ENCODE measurements around the gene EMC10. TPM values are rescaled to one million over a fixed set of nuclear protein-coding genes. Genes with fewer than 3 reads are reported as not detected.
"Not testable (repeated sequence)": the region's sequence is repeated elsewhere in the genome, so short reads cannot be mapped to it uniquely, and the experiment has no call there.

EMC10 gene
- total RNA-seq, 1 experiment from 2014 or later = 66.7 TPM

GRCh38 chr19:50520822-50521465, 44.6 kb downstream of the EMC10 start:
- DNase-seq (ENCODE audit: low read depth, low spot score) = no peak
- Histone ChIP-seq H3K4me1 (ENCODE audit: control insufficient read depth, insufficient read depth, low read length) (no peaks in the 10 kb centered on the region), H3K27me3 (ENCODE audit: control insufficient read depth, insufficient read depth, low read length) (no peaks in the 10 kb centered on the region), H3K4me3 (ENCODE audit: low read depth in 2 of 2, low read length in 2 of 2) (no peak overlapping the region), H3K27ac (ENCODE audit: low read length) (no peak overlapping the region), H3K9me3 (ENCODE audit: control insufficient read depth, insufficient read depth, low read depth, low read length) (no peaks in the 10 kb centered on the region), H3K36me3 (ENCODE audit: control insufficient read depth, insufficient read depth, low read length) (no peaks in the 10 kb centered on the region)
- ChIA-PET POLR2A (no interaction called here), CTCF (no interaction called here)
- BruUV-seq (replicated peaks) = no TSS peak
- intact Hi-C loops (cut with micrococcal nuclease; ENCODE audit: unreplicated experiment) (no loop called here), in situ Hi-C loops (cut with HindIII; ENCODE audit: low pct_unique_long_range_greater_than_20kb, low sequenced_read_pairs) (no loop called here)
- TF ChIP-seq REST (IDR thresholded peaks at IDR 0.05; ENCODE audit: insufficient read depth in 1 of 2, low read depth in 2 of 2, low read length in 1 of 2) = no peak
- no peak for TF ChIP-seq TCF7L2 (IDR thresholded peaks at IDR 0.05; ENCODE audit: low read depth, low read length)
- TF ChIP-seq CTCF (IDR thresholded peaks at IDR 0.05) = no peak
- TF ChIP-seq SIN3A (IDR thresholded peaks at IDR 0.05; ENCODE audit: borderline replicate concordance, insufficient read depth, low read depth, low read length) = no peak
- TF ChIP-seq POLR2AphosphoS5 (IDR thresholded peaks at IDR 0.05; ENCODE audit: low read depth, low read length) = no peak
- ATAC-seq = no peak

- BruUV-seq (replicated peaks) = no TSS peak
- no peak overlapping the region for H3K4me3 ChIP-seq (ENCODE audit: low read depth in 2 of 2, low read length in 2 of 2)
- POLR2A ChIA-PET = no interaction called here
- no peaks in the 10 kb centered on the region for H3K4me1 ChIP-seq (ENCODE audit: control insufficient read depth, insufficient read depth, low read length)
- no peak for ATAC-seq
- no peaks in the 10 kb centered on the region for H3K36me3 ChIP-seq (ENCODE audit: control insufficient read depth, insufficient read depth, low read length)
- intact Hi-C loops (cut with micrococcal nuclease; ENCODE audit: unreplicated experiment) (no loop called here), in situ Hi-C loops (cut with HindIII; ENCODE audit: low pct_unique_long_range_greater_than_20kb, low sequenced_read_pairs) (no loop called here)
- no peaks in the 10 kb centered on the region for H3K9me3 ChIP-seq (ENCODE audit: control insufficient read depth, insufficient read depth, low read depth, low read length)
- CTCF ChIA-PET = no interaction called here
- DNase-seq (ENCODE audit: low read depth, low spot score) = no peak
- H3K27ac ChIP-seq (ENCODE audit: low read length) = no peak overlapping the region
- TF ChIP-seq TCF7L2 (IDR thresholded peaks at IDR 0.05; ENCODE audit: low read depth, low read length) (no peak), REST (IDR thresholded peaks at IDR 0.05; ENCODE audit: insufficient read depth in 1 of 2, low read depth in 2 of 2, low read length in 1 of 2) (no peak), CTCF (IDR thresholded peaks at IDR 0.05) (no peak), SIN3A (IDR thresholded peaks at IDR 0.05; ENCODE audit: borderline replicate concordance, insufficient read depth, low read depth, low read length) (no peak), POLR2AphosphoS5 (IDR thresholded peaks at IDR 0.05; ENCODE audit: low read depth, low read length) (no peak)
- H3K27me3 ChIP-seq (ENCODE audit: control insufficient read depth, insufficient read depth, low read length) = no peaks in the 10 kb centered on the region
Measured at GRCh38 chr19:50522881-50523280, 46.6 kb downstream of the EMC10 start.

- CTCF ChIA-PET; H3K9me3 ChIP-seq (ENCODE audit: control insufficient read depth, insufficient read depth, low read depth, low read length); DNase-seq (ENCODE audit: low read depth, low spot score); ATAC-seq; in situ Hi-C loops (cut with HindIII; ENCODE audit: low pct_unique_long_range_greater_than_20kb, low sequenced_read_pairs); H3K4me1 ChIP-seq (ENCODE audit: control insufficient read depth, insufficient read depth, low read length); H3K27ac ChIP-seq (ENCODE audit: low read length); H3K4me3 ChIP-seq (ENCODE audit: low read depth in 2 of 2, low read length in 2 of 2); intact Hi-C loops (cut with micrococcal nuclease; ENCODE audit: unreplicated experiment); H3K27me3 ChIP-seq (ENCODE audit: control insufficient read depth, insufficient read depth, low read length); BruUV-seq (replicated peaks); H3K36me3 ChIP-seq (ENCODE audit: control insufficient read depth, insufficient read depth, low read length): not testable (repeated sequence)
- POLR2A ChIA-PET = interaction anchor here (0.6 kb wide), 1 partner anchor 322 kb away, joined by 5 read pairs; no protein-coding TSS in a partner anchor
Measured at GRCh38 chr19:50528052-50528451, 51.7 kb downstream of the EMC10 start.
